HCT116 (cell line): ENCODE measurements around the gene C1orf50. TPM values are rescaled to one million over a fixed set of nuclear protein-coding genes. Genes with fewer than 3 reads are reported as not detected.

Experiments used
- ATAC-seq: fragments of 200-7000 bp; cut with Tn5 transposase; 2 replicates; pipeline ENCODE4 v1.9.1; 2020; ENCODE audit warnings: mild to moderate bottlenecking, moderate library complexity
- BruUV-seq: library from RNA; stranded (reverse); fragments of 400-500 nt; replicated peaks from 2 replicates; lab custom pipeline; 2021; lab: Mats Ljungman, UMichigan
- CTCF ChIA-PET: fragments of 300-600 bp; sonication (Branson Sonifier 250); formaldehyde crosslinking; loops from one replicate; lab custom pipeline; 2021; ENCODE audit warnings: antibody characterized with exemption; lab: Charles Lee
- POLR2A ChIA-PET: fragments of 300-600, 350-600 bp; sonication (Branson Sonifier 250); formaldehyde crosslinking; loops from one replicate; lab custom pipeline; 2021; ENCODE audit warnings: antibody characterized with exemption; lab: Charles Lee
- RAD21 ChIA-PET, 2 experiments: fragments of 300-600 bp; sonication (Branson Sonifier 250); formaldehyde crosslinking; loops; one replicate each; lab custom pipeline; 2023; ENCODE audit warnings: low total read pairs in 2 of 2; ENCODE audit not compliant: uncharacterized antibody in 2 of 2, unreplicated experiment in 2 of 2, low non-redundant PET in 1 of 2; lab: Charles Lee
- DNase-seq: peaks from one replicate; pipeline ENCODE4 v3.0.0-alpha.2; 2010; ENCODE audit warnings: low read depth, low spot score
- H2AFZ ChIP-seq: fragments of 200-600 bp; shearing (Covaris generic), sonication (generic); 2 replicates; pipeline ENCODE4 v1.6.1; 2017; ENCODE audit warnings: low read depth, mixed run types, mixed read lengths, antibody characterized with exemption, low read length; ENCODE audit not compliant: poor library complexity, severe bottlenecking
- H3K27ac ChIP-seq: 2 replicates; pipeline ENCODE4 v1.5.1; 2012; ENCODE audit warnings: low read depth, low read length
- H3K27me3 ChIP-seq: fragments of 200-600 bp; sonication (generic); 2 replicates; pipeline ENCODE4 v1.6.1; 2016; ENCODE audit warnings: mixed run types, low read length, mixed read lengths; ENCODE audit not compliant: insufficient read depth
- H3K36me3 ChIP-seq, 2 experiments: fragments of 200-500 bp in 1 of 2; fragments of 200-600 bp in 1 of 2; sonication (Bioruptor generic) in 1 of 2; sonication (generic) in 1 of 2; 2 replicates each; pipeline versions ENCODE4 v1.5.1 to v1.6.1; 2014 to 2016; ENCODE audit warnings: low read length in 2 of 2, inconsistent platforms in 1 of 2, mixed read lengths in 1 of 2, mixed run types in 1 of 2; ENCODE audit not compliant: insufficient read depth in 2 of 2, control insufficient read depth in 1 of 2
- H3K4me1 ChIP-seq, 2 experiments: fragments of 200-600 bp in 1 of 2; sonication (generic) in 1 of 2; 2 replicates each; pipeline versions ENCODE4 v1.5.1 to v1.6.1; 2012 to 2017; ENCODE audit warnings: low read length in 2 of 2, inconsistent platforms in 1 of 2, mild to moderate bottlenecking in 1 of 2, mixed read lengths in 1 of 2, mixed run types in 1 of 2, moderate library complexity in 1 of 2; ENCODE audit not compliant: insufficient read depth in 2 of 2, control insufficient read depth in 1 of 2
- H3K4me2 ChIP-seq: fragments of 200-600 bp; sonication (generic); 2 replicates; pipeline ENCODE4 v1.6.1; 2017; ENCODE audit warnings: mixed run types, low read length, mixed read lengths
- H3K4me3 ChIP-seq, 2 experiments: fragments of 200-600 bp in 1 of 2; sonication (generic) in 1 of 2; replicated peaks in 1 of 2; 2 replicates each; pipeline ENCODE4 v1.5.1; 2011 to 2016; ENCODE audit warnings: low read length in 2 of 2, control low read depth in 1 of 2, low read depth in 1 of 2, mild to moderate bottlenecking in 1 of 2, mixed read lengths in 1 of 2, mixed run types in 1 of 2
- H3K79me2 ChIP-seq: fragments of 200-600 bp; sonication (generic); 2 replicates; pipeline ENCODE4 v1.6.1; 2017; ENCODE audit warnings: mild to moderate bottlenecking, mixed run types, low read length, moderate library complexity, mixed read lengths; ENCODE audit not compliant: insufficient read depth
- H3K9ac ChIP-seq: fragments of 200-600 bp; sonication (generic); 2 replicates; pipeline ENCODE4 v1.6.1; 2016; ENCODE audit warnings: low read length, mixed read lengths
- H3K9me2 ChIP-seq: fragments of 200-600 bp; sonication (generic), shearing (Covaris generic); 2 replicates; pipeline ENCODE4 v1.6.1; 2017; ENCODE audit warnings: mixed run types, mild to moderate bottlenecking, moderate library complexity; ENCODE audit not compliant: insufficient read depth
- H3K9me3 ChIP-seq, 2 experiments: fragments of 200-500 bp in 1 of 2; fragments of 200-600 bp in 1 of 2; sonication (Bioruptor generic) in 1 of 2; sonication (generic) in 1 of 2; 2 replicates each; pipeline ENCODE4 v1.6.1; 2014 to 2017; ENCODE audit warnings: low read length in 2 of 2, mixed read lengths in 2 of 2, inconsistent platforms in 1 of 2, low read depth in 1 of 2, mild to moderate bottlenecking in 1 of 2, mixed run types in 1 of 2, moderate library complexity in 1 of 2; ENCODE audit not compliant: control insufficient read depth in 1 of 2, insufficient read depth in 1 of 2
- H4K20me1 ChIP-seq: fragments of 200-600 bp; sonication (generic), shearing (Covaris generic); 2 replicates; pipeline ENCODE4 v1.6.1; 2017; ENCODE audit warnings: mixed run types, mild to moderate bottlenecking, moderate library complexity; ENCODE audit not compliant: insufficient read depth
- CEBPB ChIP-seq: IDR thresholded peaks from 2 replicates; pipeline ENCODE4 v1.6.1; 2012; ENCODE audit warnings: low read depth
- EGR1 ChIP-seq: IDR thresholded peaks from 2 replicates; pipeline ENCODE4 v1.6.1; 2012; ENCODE audit warnings: low read depth
- ELF1 ChIP-seq: IDR thresholded peaks from 2 replicates; pipeline ENCODE4 v1.6.1; 2012; ENCODE audit warnings: low read depth, borderline replicate concordance
- FOSL1 ChIP-seq: IDR thresholded peaks from 2 replicates; pipeline ENCODE4 v1.6.1; 2012; ENCODE audit warnings: low read depth
- JUND ChIP-seq: IDR thresholded peaks from 2 replicates; pipeline ENCODE4 v1.6.1; 2012
- RAD21 ChIP-seq: IDR thresholded peaks from 2 replicates; pipeline ENCODE4 v1.6.1; 2012; ENCODE audit warnings: low read depth, mild to moderate bottlenecking
- SIN3A ChIP-seq: IDR thresholded peaks from 2 replicates; pipeline ENCODE4 v1.6.1; 2012; ENCODE audit warnings: low read depth
- SRF ChIP-seq: IDR thresholded peaks from 2 replicates; pipeline ENCODE4 v1.6.1; 2012; ENCODE audit warnings: low read depth
- TCF7L2 ChIP-seq: IDR thresholded peaks from 2 replicates; pipeline ENCODE4 v1.7.0; 2011; ENCODE audit warnings: borderline replicate concordance, inconsistent platforms; ENCODE audit not compliant: insufficient read depth, insufficient read length; ENCODE audit errors: extremely low read depth
- YY1 ChIP-seq: IDR thresholded peaks from 2 replicates; pipeline ENCODE4 v1.6.1; 2011; ENCODE audit warnings: low read length, low read depth, moderate library complexity, mild to moderate bottlenecking; ENCODE audit not compliant: insufficient replicate concordance; ENCODE audit errors: extremely low read depth
- ZFX ChIP-seq: fragments of 450-650 bp; IDR thresholded peaks from 2 replicates; pipeline ENCODE4 v1.6.1; 2017
- ZNF274 ChIP-seq: fragments of 200-500 bp; sonication (Bioruptor generic); IDR thresholded peaks from 2 replicates; pipeline ENCODE4 v1.6.1; 2014; ENCODE audit warnings: mild to moderate bottlenecking, low read depth, low read length, inconsistent platforms
- intact Hi-C: fragments of 100-400 bp; cut with micrococcal nuclease; formaldehyde crosslinking; loops from 2 replicates; pipeline ENCODE4 v1.10.0; 2022
- total RNA-seq: library from RNA; stranded (reverse); gene quantifications from one replicate; pipeline ENCODE4 v1.2.1, GENCODE V29; 2021; ENCODE audit not compliant: unreplicated experiment
- TF ChIP-seq, protein P1 (sequence below), 3 experiments: fragments of 200-600 bp in 1 of 3; sonication (generic) in 1 of 3; IDR thresholded peaks in 2 of 3; conservative IDR thresholded peaks in 1 of 3; 2 replicates each; pipeline ENCODE4 v1.5.1; 2012 to 2017; ENCODE audit warnings: low read depth in 2 of 3, low read length in 2 of 3, antibody characterized with exemption in 1 of 3, borderline replicate concordance in 1 of 3, control low read depth in 1 of 3, mild to moderate bottlenecking in 1 of 3, mixed read lengths in 1 of 3, mixed run types in 1 of 3, moderate library complexity in 1 of 3; ENCODE audit not compliant: insufficient read depth in 1 of 3
- TF ChIP-seq, protein P2 (sequence below): IDR thresholded peaks from 2 replicates; pipeline ENCODE4 v1.6.1; 2012

Gene C1orf50
- total RNA-seq, 1 experiment from 2014 or later: 5.8 TPM

DNA sequence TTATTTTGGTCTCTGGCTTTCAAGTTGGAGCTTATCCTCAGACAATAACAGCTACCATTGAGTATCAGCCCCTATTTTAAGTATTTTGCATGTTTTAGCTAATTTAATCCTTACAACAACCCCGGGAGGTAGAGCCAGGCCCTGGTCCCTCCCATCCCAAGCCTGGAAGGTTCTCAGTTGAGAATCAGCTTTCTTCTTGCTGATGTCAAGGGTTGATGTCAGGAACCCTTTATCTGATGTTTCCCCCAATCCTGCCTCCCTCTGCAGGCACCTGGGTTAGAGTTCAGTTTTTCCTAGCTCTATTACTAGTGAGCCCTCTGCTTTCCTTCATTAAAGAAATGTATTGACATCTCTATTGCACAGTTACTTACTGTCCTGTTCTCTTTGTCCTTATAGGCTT lies 53.8 kb downstream of the C1orf50 start:
- Histone ChIP-seq H3K79me2 (0 out of 2 replicates have a peak, but pooled peaks cover 2% of the 10 kb centered on the region), H2AFZ (no peak overlapping the region), H3K4me2 (no peak overlapping the region), H3K36me3 (no peaks in the 10 kb centered on the region), H4K20me1 (no peaks in the 10 kb centered on the region), H3K9ac (no peak overlapping the region), H3K4me1 (peaks cover 30 to 48% of the 10 kb centered on the region in 2 experiments), H3K27ac (no peak overlapping the region), H3K9me2 (no peaks in the 10 kb centered on the region), H3K9me3 (no peaks in the 10 kb centered on the region), H3K27me3 (no peaks in the 10 kb centered on the region), H3K4me3 (no peak overlapping the region)
- ChIA-PET CTCF (interaction anchor here (0.9 kb wide), 1 partner anchor 253 kb away, joined by 3 read pairs; no protein-coding TSS in a partner anchor), POLR2A (interaction anchor here (0.8 to 1.1 kb wide), 2 partner anchors 11 to 26 kb away, joined by 3 read pairs; partner anchors contain the start of gene ZNF691), RAD21 (no interaction called here)
- DNase-seq (no peak), ATAC-seq (no peak)
- intact Hi-C loops: no loop called here
- TF ChIP-seq JUND (no peak), CEBPB (no peak), YY1 (no peak), FOSL1 (no peak), ZFX (no peak), ZNF274 (no peak), RAD21 (no peak), TCF7L2 (no peak), ELF1 (no peak), SRF (no peak), SIN3A (no peak), EGR1 (no peak)
- TF ChIP-seq, protein P1, sequence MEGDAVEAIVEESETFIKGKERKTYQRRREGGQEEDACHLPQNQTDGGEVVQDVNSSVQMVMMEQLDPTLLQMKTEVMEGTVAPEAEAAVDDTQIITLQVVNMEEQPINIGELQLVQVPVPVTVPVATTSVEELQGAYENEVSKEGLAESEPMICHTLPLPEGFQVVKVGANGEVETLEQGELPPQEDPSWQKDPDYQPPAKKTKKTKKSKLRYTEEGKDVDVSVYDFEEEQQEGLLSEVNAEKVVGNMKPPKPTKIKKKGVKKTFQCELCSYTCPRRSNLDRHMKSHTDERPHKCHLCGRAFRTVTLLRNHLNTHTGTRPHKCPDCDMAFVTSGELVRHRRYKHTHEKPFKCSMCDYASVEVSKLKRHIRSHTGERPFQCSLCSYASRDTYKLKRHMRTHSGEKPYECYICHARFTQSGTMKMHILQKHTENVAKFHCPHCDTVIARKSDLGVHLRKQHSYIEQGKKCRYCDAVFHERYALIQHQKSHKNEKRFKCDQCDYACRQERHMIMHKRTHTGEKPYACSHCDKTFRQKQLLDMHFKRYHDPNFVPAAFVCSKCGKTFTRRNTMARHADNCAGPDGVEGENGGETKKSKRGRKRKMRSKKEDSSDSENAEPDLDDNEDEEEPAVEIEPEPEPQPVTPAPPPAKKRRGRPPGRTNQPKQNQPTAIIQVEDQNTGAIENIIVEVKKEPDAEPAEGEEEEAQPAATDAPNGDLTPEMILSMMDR (IDR thresholded peaks at IDR 0.05 in 2 of 3, conservative IDR thresholded peaks at IDR 0.05 in 1 of 3; ENCODE audit: borderline replicate concordance in 1 of 3, insufficient read depth in 1 of 3, low read depth in 2 of 3, low read length in 2 of 3): no peak
- TF ChIP-seq, protein P2, sequence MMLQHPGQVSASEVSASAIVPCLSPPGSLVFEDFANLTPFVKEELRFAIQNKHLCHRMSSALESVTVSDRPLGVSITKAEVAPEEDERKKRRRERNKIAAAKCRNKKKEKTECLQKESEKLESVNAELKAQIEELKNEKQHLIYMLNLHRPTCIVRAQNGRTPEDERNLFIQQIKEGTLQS: no peak
- BruUV-seq: no TSS peak
